GM12878 (cell line): ENCODE measurements around the gene SHISA2. TPM values are rescaled to one million over a fixed set of nuclear protein-coding genes. Genes with fewer than 3 reads are reported as not detected.

Experiments
- ATAC-seq: fragments of 200-7000 bp; cut with Tn5 transposase; 3 replicates; pipeline ENCODE4 v1.9.1; 2020; ENCODE audit warnings: mild to moderate bottlenecking, moderate library complexity
- BruUV-seq: library from RNA; stranded (reverse); fragments of 400-500 nt; replicated peaks from 2 replicates; lab custom pipeline; 2021; lab: Mats Ljungman, UMichigan
- CTCF ChIA-PET: fragments of 300-600 bp; sonication (Branson Sonifier 250); formaldehyde crosslinking; extraction: SDS; loops from one replicate; lab custom pipeline; 2021; ENCODE audit warnings: inconsistent platforms; lab: Yijun Ruan, JAX
- POLR2A ChIA-PET: fragments of 350-600 bp; formaldehyde crosslinking; extraction: SDS; loops from one replicate; lab custom pipeline; 2021; ENCODE audit warnings: inconsistent platforms; lab: Charles Lee
- RAD21 ChIA-PET: fragments of 300-600 bp; sonication (Branson Sonifier 250); formaldehyde crosslinking; loops from one replicate; lab custom pipeline; 2023; ENCODE audit warnings: antibody characterized with exemption; ENCODE audit not compliant: unreplicated experiment; lab: Charles Lee
- SMC1A ChIA-PET: fragments of 300-600 bp; sonication (Branson Sonifier 250); formaldehyde crosslinking; loops from one replicate; lab custom pipeline; 2023; ENCODE audit not compliant: unreplicated experiment, uncharacterized antibody; lab: Charles Lee
- DNase-seq: peaks from one replicate; pipeline ENCODE4 v3.0.0-alpha.2; 2011; ENCODE audit warnings: low read depth, low spot score
- FAIRE-seq: peaks from 3 replicates; lab custom pipeline; 2011; peaks lifted over from hg19 to GRCh38; lab: Jason Lieb, UNC
- H2AFZ ChIP-seq: 2 replicates; pipeline ENCODE4 v1.6.0; 2011; ENCODE audit warnings: low read depth, low read length, control low read depth; ENCODE audit not compliant: control insufficient read depth
- H3K27ac ChIP-seq: 2 replicates; pipeline ENCODE4 v1.5.1; 2011; ENCODE audit warnings: control low read depth; ENCODE audit not compliant: control insufficient read depth, insufficient read depth
- H3K27me3 ChIP-seq, 2 experiments: replicated peaks in 1 of 2; 2 replicates each; pipeline versions ENCODE4 v1.6.0 to v1.6.1; 2011; ENCODE audit warnings: low read length in 1 of 2; ENCODE audit not compliant: control insufficient read depth in 2 of 2, insufficient read depth in 2 of 2
- H3K36me3 ChIP-seq, 2 experiments: 2 replicates each; pipeline ENCODE4 v1.5.1; 2011; ENCODE audit warnings: low read length in 1 of 2; ENCODE audit not compliant: control insufficient read depth in 2 of 2, insufficient read depth in 2 of 2
- H3K4me1 ChIP-seq: 2 replicates; pipeline ENCODE4 v1.6.1; 2011; ENCODE audit warnings: mild to moderate bottlenecking, low read length, moderate library complexity, mixed read lengths; ENCODE audit not compliant: control insufficient read depth, insufficient read depth
- H3K4me2 ChIP-seq: 2 replicates; pipeline ENCODE4 v1.6.0; 2011; ENCODE audit warnings: control low read depth; ENCODE audit not compliant: control insufficient read depth, insufficient read depth
- H3K4me3 ChIP-seq: fragments of 200-600 bp; sonication (generic); 2 replicates; pipeline ENCODE4 v1.5.1; 2016
- H3K79me2 ChIP-seq: 2 replicates; pipeline ENCODE4 v1.6.0; 2011; ENCODE audit warnings: low read length; ENCODE audit not compliant: control insufficient read depth, insufficient read depth
- H3K9ac ChIP-seq: 2 replicates; pipeline ENCODE4 v1.8.0; 2011; ENCODE audit warnings: low read length, control low read depth, mixed read lengths; ENCODE audit not compliant: control insufficient read depth, insufficient read depth
- H3K9me3 ChIP-seq: replicated peaks from 3 replicates; pipeline ENCODE4 v1.5.1; 2011; ENCODE audit warnings: mild to moderate bottlenecking, low read length; ENCODE audit not compliant: control insufficient read depth, insufficient read depth
- H4K20me1 ChIP-seq: 2 replicates; pipeline ENCODE4 v1.6.0; 2011; ENCODE audit not compliant: control insufficient read depth, insufficient read depth
- EGR1 ChIP-seq, 2 experiments: IDR thresholded peaks; 1 replicate in 1 of 2; 2 replicates in 1 of 2; pipeline ENCODE4 v1.6.1; 2011 to 2012; ENCODE audit warnings: low read depth in 2 of 2, low read length in 2 of 2, borderline replicate concordance in 1 of 2, mild to moderate bottlenecking in 1 of 2, moderate library complexity in 1 of 2
- JUND ChIP-seq: IDR thresholded peaks from 2 replicates; pipeline ENCODE4 v1.6.1; 2012; ENCODE audit warnings: low read depth, mild to moderate bottlenecking, low read length, improper control_type of control experiment, moderate library complexity
- NFXL1 ChIP-seq: fragments of 450-650 bp; IDR thresholded peaks from 2 replicates; pipeline ENCODE4 v1.6.1; 2017; ENCODE audit warnings: antibody characterized with exemption, mild to moderate bottlenecking, borderline replicate concordance
- RBBP5 ChIP-seq: fragments of 200-600 bp; sonication (generic); conservative IDR thresholded peaks from 2 replicates; pipeline ENCODE4 v1.6.1; 2016
- SMARCA5 ChIP-seq: fragments of 450-650 bp; IDR thresholded peaks from 2 replicates; pipeline ENCODE4 v1.6.1; 2017; ENCODE audit warnings: mild to moderate bottlenecking
- STAT3 ChIP-seq: IDR thresholded peaks from 2 replicates; pipeline ENCODE4 v1.6.1; 2011; ENCODE audit warnings: low read depth, low read length, improper control_type of control experiment
- TBL1XR1 ChIP-seq: IDR thresholded peaks from 2 replicates; pipeline ENCODE4 v1.6.1; 2012; ENCODE audit warnings: low read depth, low read length, improper control_type of control experiment
- TCF3 ChIP-seq: IDR thresholded peaks from 2 replicates; pipeline ENCODE4 v1.6.1; 2012; ENCODE audit warnings: low read depth, mild to moderate bottlenecking, low read length, borderline replicate concordance; ENCODE audit not compliant: insufficient read depth
- WGBS: methylation state at CpG from one replicate; pipeline ENCODE4 v1.1.6; 2016; ENCODE audit warnings: low lambda C conversion rate; ENCODE audit not compliant: insufficient replicate concordance, insufficient coverage; ENCODE audit errors: missing lambda C conversion rate; 5-methylcytosine and 5-hydroxymethylcytosine counted together
- in situ Hi-C: fragments of 300-500 bp; cut with MboI; formaldehyde crosslinking; loops from 9 replicates; pipeline ENCODE4 v1.14.3; 2018; ENCODE audit warnings: mixed read lengths
- intact Hi-C: fragments of 100-400 bp; cut with micrococcal nuclease; formaldehyde crosslinking; loops from one replicate; pipeline ENCODE4 v1.14.2; 2022; ENCODE audit not compliant: unreplicated experiment
- polyA plus RNA-seq, 11 experiments: library from polyadenylated mRNA; depleted of rRNA in 4 of 11; unstranded in 6 of 11; stranded (reverse) in 5 of 11; fragments of >200 nt; fragmentation: Nextera tagmentation in 4 of 11; fragmentation: Illumina TruSeq in 1 of 11; extraction: Ambion mirVana in 4 of 11; extraction: Trizol in 1 of 11; gene quantifications; 1 replicate in 1 of 11; 2 replicates in 10 of 11; pipeline versions ENCODE4 v1.2.1 to v1.2.3, GENCODE V29; 2011 to 2016; ENCODE audit warnings: inconsistent platforms in 2 of 11, missing spikeins in 2 of 11, low read depth in 1 of 11
- total RNA-seq, 4 experiments: library from RNA; depleted of rRNA in 3 of 4; stranded (reverse); fragments of >200 nt in 3 of 4; fragmentation: Illumina TruSeq in 1 of 4; extraction: Trizol in 1 of 4; gene quantifications; 2 replicates each; pipeline versions ENCODE4 v1.2.1 to v1.2.3, GENCODE V29; 2013 to 2021
- TF ChIP-seq, protein P1 (sequence below), 3 experiments: IDR thresholded peaks in 2 of 3; conservative IDR thresholded peaks in 1 of 3; 2 replicates each; pipeline ENCODE4 v1.5.1; 2011; ENCODE audit warnings: low read depth in 3 of 3, low read length in 3 of 3, mild to moderate bottlenecking in 3 of 3, control low read depth in 2 of 3, moderate library complexity in 2 of 3, inconsistent platforms in 1 of 3, mixed read lengths in 1 of 3; ENCODE audit not compliant: control insufficient read depth in 2 of 3, insufficient read depth in 1 of 3; ENCODE audit errors: extremely low read depth in 1 of 3
- TF ChIP-seq, protein P2 (sequence below): fragments of 450-650 bp; IDR thresholded peaks from 2 replicates; pipeline ENCODE4 v1.6.1; 2014; ENCODE audit warnings: mild to moderate bottlenecking
- TF ChIP-seq, protein P3 (sequence below): fragments of 450-650 bp; IDR thresholded peaks from 2 replicates; pipeline ENCODE4 v1.6.1; 2017; ENCODE audit warnings: mild to moderate bottlenecking
- TF ChIP-seq, protein P4 (sequence below): IDR thresholded peaks from 2 replicates; pipeline ENCODE4 v1.6.1; 2012; ENCODE audit warnings: improper control_type of control experiment, low read depth, low read length; ENCODE audit not compliant: insufficient replicate concordance

SHISA2 gene
- total and polyA plus RNA-seq, 10 of the 15 experiments (the other 5 are each of a cell fraction or from before 2014, with no cell fraction given), result 0.04 to 0.08 TPM; not detected in 8

DNA sequence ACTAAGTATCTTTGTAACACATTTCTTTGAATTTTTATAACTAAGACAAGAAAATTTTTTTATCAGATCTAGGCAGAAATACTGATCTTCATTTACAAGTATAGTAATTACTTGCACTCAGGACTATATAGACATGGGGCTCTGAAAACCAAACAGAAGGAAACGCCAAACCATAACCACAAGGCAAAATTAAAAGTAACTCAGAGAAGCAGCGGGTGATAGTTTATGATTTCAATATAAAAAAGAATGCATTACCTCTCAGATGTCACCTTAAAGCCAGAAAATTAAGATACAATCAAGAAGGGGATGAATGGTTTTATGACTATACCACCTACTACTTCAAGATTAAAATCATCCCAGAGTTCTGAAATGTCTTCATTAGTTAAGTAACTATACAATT, 6.7 kb downstream of the SHISA2 start (continued):
- TF ChIP-seq, protein P1, sequence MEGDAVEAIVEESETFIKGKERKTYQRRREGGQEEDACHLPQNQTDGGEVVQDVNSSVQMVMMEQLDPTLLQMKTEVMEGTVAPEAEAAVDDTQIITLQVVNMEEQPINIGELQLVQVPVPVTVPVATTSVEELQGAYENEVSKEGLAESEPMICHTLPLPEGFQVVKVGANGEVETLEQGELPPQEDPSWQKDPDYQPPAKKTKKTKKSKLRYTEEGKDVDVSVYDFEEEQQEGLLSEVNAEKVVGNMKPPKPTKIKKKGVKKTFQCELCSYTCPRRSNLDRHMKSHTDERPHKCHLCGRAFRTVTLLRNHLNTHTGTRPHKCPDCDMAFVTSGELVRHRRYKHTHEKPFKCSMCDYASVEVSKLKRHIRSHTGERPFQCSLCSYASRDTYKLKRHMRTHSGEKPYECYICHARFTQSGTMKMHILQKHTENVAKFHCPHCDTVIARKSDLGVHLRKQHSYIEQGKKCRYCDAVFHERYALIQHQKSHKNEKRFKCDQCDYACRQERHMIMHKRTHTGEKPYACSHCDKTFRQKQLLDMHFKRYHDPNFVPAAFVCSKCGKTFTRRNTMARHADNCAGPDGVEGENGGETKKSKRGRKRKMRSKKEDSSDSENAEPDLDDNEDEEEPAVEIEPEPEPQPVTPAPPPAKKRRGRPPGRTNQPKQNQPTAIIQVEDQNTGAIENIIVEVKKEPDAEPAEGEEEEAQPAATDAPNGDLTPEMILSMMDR (IDR thresholded peaks at IDR 0.05 in 2 of 3, conservative IDR thresholded peaks at IDR 0.05 in 1 of 3; ENCODE audit: control insufficient read depth in 2 of 3, extremely low read depth in 1 of 3, insufficient read depth in 1 of 3, low read depth in 3 of 3, low read length in 3 of 3), result no peak
- TF ChIP-seq NFXL1, result no peak

DNA sequence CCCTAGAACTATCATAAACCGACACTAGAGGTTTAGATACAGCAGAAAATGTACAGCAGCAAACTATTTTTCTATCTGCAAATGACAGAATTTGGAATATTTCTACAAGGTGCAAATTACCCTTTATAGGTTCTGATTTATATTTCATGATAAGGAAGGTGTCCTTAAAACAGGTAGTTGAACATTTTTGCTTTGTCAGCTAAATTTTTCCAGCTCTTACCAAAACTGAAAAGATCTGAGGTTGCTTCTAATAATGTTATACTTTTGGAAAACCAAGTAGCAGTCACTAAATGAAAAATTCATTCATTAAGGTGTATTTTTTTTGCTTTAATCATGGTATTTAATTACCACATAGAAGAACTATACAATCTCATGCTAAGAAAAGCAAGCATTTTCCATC, 9.0 kb downstream of the SHISA2 start:
- Histone ChIP-seq H3K9me3 (no peaks in the 10 kb centered on the region), H2AFZ (no peak overlapping the region), H3K4me2 (no peak overlapping the region), H3K27me3 (0 out of 4 replicates have a peak, but pooled peaks cover 0 to 4% of the 10 kb centered on the region in 2 experiments), H3K9ac (no peak overlapping the region), H3K27ac (no peak overlapping the region), H3K4me3 (no peak overlapping the region), H4K20me1 (no peaks in the 10 kb centered on the region), H3K4me1 (no peaks in the 10 kb centered on the region), H3K36me3 (no peaks in the 10 kb centered on the region), H3K79me2 (no peaks in the 10 kb centered on the region)
- ChIA-PET SMC1A (interaction anchor here (0.7 kb wide), 1 partner anchor 16 kb away, joined by 3 read pairs; no protein-coding TSS in a partner anchor), RAD21 (no interaction called here), CTCF (no interaction called here), POLR2A (no interaction called here)
- no peak for ATAC-seq
- no TSS peak for BruUV-seq
- in situ Hi-C loops (no loop called here), intact Hi-C loops (no loop called here)
- WGBS, result 9% methylated on average over 1 of the region's 1 CpG
- DNase-seq, result no peak
- FAIRE-seq, result no peak
- TF ChIP-seq JUND, result no peak
- no peak for TF ChIP-seq TBL1XR1
- no peak for TF ChIP-seq EGR1 (IDR thresholded peaks at IDR 0.05; ENCODE audit: borderline replicate concordance in 1 of 2, low read depth in 2 of 2, low read length in 2 of 2)
- no peak for TF ChIP-seq STAT3
- TF ChIP-seq, protein P2, sequence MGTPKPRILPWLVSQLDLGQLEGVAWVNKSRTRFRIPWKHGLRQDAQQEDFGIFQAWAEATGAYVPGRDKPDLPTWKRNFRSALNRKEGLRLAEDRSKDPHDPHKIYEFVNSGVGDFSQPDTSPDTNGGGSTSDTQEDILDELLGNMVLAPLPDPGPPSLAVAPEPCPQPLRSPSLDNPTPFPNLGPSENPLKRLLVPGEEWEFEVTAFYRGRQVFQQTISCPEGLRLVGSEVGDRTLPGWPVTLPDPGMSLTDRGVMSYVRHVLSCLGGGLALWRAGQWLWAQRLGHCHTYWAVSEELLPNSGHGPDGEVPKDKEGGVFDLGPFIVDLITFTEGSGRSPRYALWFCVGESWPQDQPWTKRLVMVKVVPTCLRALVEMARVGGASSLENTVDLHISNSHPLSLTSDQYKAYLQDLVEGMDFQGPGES, result no peak
- TF ChIP-seq, protein P3, sequence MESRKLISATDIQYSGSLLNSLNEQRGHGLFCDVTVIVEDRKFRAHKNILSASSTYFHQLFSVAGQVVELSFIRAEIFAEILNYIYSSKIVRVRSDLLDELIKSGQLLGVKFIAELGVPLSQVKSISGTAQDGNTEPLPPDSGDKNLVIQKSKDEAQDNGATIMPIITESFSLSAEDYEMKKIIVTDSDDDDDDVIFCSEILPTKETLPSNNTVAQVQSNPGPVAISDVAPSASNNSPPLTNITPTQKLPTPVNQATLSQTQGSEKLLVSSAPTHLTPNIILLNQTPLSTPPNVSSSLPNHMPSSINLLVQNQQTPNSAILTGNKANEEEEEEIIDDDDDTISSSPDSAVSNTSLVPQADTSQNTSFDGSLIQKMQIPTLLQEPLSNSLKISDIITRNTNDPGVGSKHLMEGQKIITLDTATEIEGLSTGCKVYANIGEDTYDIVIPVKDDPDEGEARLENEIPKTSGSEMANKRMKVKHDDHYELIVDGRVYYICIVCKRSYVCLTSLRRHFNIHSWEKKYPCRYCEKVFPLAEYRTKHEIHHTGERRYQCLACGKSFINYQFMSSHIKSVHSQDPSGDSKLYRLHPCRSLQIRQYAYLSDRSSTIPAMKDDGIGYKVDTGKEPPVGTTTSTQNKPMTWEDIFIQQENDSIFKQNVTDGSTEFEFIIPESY, result no peak
- TF ChIP-seq RBBP5, result no peak
- no peak for TF ChIP-seq SMARCA5
- no peak for TF ChIP-seq TCF3
- TF ChIP-seq, protein P4, sequence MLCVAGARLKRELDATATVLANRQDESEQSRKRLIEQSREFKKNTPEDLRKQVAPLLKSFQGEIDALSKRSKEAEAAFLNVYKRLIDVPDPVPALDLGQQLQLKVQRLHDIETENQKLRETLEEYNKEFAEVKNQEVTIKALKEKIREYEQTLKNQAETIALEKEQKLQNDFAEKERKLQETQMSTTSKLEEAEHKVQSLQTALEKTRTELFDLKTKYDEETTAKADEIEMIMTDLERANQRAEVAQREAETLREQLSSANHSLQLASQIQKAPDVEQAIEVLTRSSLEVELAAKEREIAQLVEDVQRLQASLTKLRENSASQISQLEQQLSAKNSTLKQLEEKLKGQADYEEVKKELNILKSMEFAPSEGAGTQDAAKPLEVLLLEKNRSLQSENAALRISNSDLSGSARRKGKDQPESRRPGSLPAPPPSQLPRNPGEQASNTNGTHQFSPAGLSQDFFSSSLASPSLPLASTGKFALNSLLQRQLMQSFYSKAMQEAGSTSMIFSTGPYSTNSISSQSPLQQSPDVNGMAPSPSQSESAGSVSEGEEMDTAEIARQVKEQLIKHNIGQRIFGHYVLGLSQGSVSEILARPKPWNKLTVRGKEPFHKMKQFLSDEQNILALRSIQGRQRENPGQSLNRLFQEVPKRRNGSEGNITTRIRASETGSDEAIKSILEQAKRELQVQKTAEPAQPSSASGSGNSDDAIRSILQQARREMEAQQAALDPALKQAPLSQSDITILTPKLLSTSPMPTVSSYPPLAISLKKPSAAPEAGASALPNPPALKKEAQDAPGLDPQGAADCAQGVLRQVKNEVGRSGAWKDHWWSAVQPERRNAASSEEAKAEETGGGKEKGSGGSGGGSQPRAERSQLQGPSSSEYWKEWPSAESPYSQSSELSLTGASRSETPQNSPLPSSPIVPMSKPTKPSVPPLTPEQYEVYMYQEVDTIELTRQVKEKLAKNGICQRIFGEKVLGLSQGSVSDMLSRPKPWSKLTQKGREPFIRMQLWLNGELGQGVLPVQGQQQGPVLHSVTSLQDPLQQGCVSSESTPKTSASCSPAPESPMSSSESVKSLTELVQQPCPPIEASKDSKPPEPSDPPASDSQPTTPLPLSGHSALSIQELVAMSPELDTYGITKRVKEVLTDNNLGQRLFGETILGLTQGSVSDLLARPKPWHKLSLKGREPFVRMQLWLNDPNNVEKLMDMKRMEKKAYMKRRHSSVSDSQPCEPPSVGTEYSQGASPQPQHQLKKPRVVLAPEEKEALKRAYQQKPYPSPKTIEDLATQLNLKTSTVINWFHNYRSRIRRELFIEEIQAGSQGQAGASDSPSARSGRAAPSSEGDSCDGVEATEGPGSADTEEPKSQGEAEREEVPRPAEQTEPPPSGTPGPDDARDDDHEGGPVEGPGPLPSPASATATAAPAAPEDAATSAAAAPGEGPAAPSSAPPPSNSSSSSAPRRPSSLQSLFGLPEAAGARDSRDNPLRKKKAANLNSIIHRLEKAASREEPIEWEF, result no peak
